ENCODE data around the gene PAXX.

DNA sequence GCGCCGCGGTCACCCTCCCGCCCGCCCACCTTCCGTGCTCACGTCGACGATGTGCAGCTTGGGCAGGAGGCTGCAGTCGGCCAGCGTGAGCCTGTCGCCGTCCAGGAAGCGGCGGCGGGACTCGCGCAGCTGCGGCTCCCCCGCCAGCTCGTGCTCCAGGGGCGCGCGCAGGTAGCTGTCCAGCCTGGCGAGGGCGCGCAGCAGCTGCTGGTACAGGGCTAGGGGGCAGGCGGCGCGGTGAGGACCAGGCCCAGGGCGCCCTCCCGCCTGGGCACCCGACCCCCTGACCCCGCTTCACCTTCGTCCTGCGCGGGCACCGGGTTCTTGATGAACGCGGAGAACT, 2.6 kb downstream of the PAXX start:
- TF ChIP-seq, protein P1, sequence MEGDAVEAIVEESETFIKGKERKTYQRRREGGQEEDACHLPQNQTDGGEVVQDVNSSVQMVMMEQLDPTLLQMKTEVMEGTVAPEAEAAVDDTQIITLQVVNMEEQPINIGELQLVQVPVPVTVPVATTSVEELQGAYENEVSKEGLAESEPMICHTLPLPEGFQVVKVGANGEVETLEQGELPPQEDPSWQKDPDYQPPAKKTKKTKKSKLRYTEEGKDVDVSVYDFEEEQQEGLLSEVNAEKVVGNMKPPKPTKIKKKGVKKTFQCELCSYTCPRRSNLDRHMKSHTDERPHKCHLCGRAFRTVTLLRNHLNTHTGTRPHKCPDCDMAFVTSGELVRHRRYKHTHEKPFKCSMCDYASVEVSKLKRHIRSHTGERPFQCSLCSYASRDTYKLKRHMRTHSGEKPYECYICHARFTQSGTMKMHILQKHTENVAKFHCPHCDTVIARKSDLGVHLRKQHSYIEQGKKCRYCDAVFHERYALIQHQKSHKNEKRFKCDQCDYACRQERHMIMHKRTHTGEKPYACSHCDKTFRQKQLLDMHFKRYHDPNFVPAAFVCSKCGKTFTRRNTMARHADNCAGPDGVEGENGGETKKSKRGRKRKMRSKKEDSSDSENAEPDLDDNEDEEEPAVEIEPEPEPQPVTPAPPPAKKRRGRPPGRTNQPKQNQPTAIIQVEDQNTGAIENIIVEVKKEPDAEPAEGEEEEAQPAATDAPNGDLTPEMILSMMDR (IDR thresholded peaks at IDR 0.05; ENCODE audit: insufficient read depth, low read depth, low read length) = no peak
- no peak for TF ChIP-seq EZH2 (IDR thresholded peaks at IDR 0.05; ENCODE audit: insufficient read depth, low read length)

Data from astrocyte (in vitro differentiated cells and primary cell).